HL-60 (cell line): ENCODE data around the gene ABCC1.

Source experiments
- DNase-seq, 2 experiments: peaks; one replicate each; pipeline ENCODE4 v3.0.0-alpha.2; 2010 to 2020; ENCODE audit warnings: low read depth in 1 of 2, low spot score in 1 of 2
- H3K27ac ChIP-seq: fragments of 250-450 bp; sonication (Bioruptor Pico); replicated peaks from 2 replicates; pipeline ENCODE4 v1.5.1; 2020; ENCODE audit warnings: mild to moderate bottlenecking, moderate library complexity
- H3K27me3 ChIP-seq: fragments of 250-450 bp; sonication (Bioruptor Pico); 2 replicates; pipeline ENCODE4 v1.5.1; 2021; ENCODE audit warnings: mild to moderate bottlenecking, moderate library complexity; ENCODE audit not compliant: insufficient read depth, poor library complexity, severe bottlenecking
- H3K4me3 ChIP-seq: replicated peaks from 2 replicates; pipeline ENCODE4 v1.5.1; 2011; ENCODE audit warnings: mild to moderate bottlenecking, control low read depth, low read length; ENCODE audit not compliant: insufficient read depth
- CTCF ChIP-seq: IDR thresholded peaks from one replicate; pipeline ENCODE4 v1.5.1; 2011; ENCODE audit warnings: low read length, control low read depth, inconsistent platforms; ENCODE audit not compliant: insufficient read depth
- GABPA ChIP-seq: IDR thresholded peaks from 2 replicates; pipeline ENCODE4 v1.6.1; 2012; ENCODE audit warnings: low read depth
- POLR2AphosphoS5 ChIP-seq: IDR thresholded peaks from 2 replicates; pipeline ENCODE4 v1.6.1; 2012; ENCODE audit warnings: low read depth
- REST ChIP-seq: IDR thresholded peaks from 2 replicates; pipeline ENCODE4 v1.6.1; 2012; ENCODE audit warnings: low read depth; ENCODE audit not compliant: insufficient replicate concordance
- SPI1 ChIP-seq: IDR thresholded peaks from 2 replicates; pipeline ENCODE4 v1.6.1; 2012; ENCODE audit warnings: low read depth, mild to moderate bottlenecking, borderline replicate concordance

Gene ABCC1

GRCh38 chr16:16032271-16032979 is 83.0 kb downstream of the ABCC1 start:
- Histone ChIP-seq H3K4me3 (no peak overlapping the region), H3K27me3 (no peaks in the 10 kb centered on the region), H3K27ac (no peak overlapping the region)
- DNase-seq, result no peak
- TF ChIP-seq GABPA (no peak), REST (no peak), SPI1 (no peak), POLR2AphosphoS5 (no peak), CTCF (no peak)

GRCh38 chr16:16033208-16033717 is 83.8 kb downstream of the ABCC1 start:
- Histone ChIP-seq H3K27me3 (no peaks in the 10 kb centered on the region), H3K27ac (no peak overlapping the region), H3K4me3 (no peak overlapping the region)
- no peak for TF ChIP-seq REST
- TF ChIP-seq SPI1, result no peak
- TF ChIP-seq CTCF, result no peak
- no peak for TF ChIP-seq GABPA
- no peak for TF ChIP-seq POLR2AphosphoS5
- DNase-seq, result peak in 1 of 2 experiments; percentile 24

- no peak overlapping the region for H3K27ac ChIP-seq
These were observed 87.0 kb downstream of the ABCC1 start for GRCh38 chr16:16036359-16036792.

More at GRCh38 chr16:16036359-16036792, 87.0 kb downstream of the ABCC1 start:
- H3K4me3 ChIP-seq, result no peak overlapping the region
- TF ChIP-seq SPI1 (no peak), POLR2AphosphoS5 (no peak), GABPA (no peak), CTCF (no peak), REST (no peak)
- no peak for DNase-seq
- no peaks in the 10 kb centered on the region for H3K27me3 ChIP-seq
